ENCODE measurements around the gene OR52A1. TPM values are rescaled to one million over a fixed set of nuclear protein-coding genes. Genes with fewer than 3 reads are reported as not detected.
A peak's percentile ranks its signal among the peaks of the same experiment; 100 is the strongest.

The OR52A1 gene
- total and polyA plus RNA-seq, 2 of the 4 experiments (the other 2 are of a cell fraction): not detected

DNA sequence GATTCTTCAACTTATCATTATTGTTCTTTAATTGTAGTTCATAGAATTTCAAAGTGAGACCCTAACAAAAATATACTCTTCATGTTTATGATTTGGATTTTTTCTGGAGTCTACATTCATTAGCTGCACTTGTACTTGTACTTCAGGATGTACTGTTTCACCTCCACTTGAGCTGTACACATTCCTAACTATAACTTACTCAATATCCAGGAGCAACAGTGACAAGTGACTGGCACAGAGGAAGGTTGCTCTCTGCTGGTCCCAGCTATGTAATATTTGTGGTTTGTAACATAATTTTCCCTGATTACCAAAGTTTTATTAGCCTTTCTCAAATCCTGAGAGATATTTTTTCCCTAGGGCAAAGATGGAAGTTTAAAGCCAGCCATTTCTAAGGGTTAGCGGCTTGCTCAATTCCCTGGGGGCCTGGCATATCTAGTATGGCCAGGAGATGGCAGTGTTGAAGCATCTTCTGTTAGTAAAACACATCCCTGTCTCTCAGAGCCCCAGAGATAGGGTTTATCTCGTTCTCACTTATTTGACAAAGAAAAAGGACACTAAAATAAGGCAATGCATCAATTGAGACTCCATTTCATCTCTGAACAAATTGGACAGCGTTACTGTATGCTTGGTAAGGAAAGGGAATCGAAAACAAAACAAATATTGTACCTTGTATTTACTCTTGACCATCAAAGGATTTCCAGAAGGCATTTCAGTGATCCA lies 30.6 kb downstream of the OR52A1 start:
- DNase-seq (peak; percentile 76), ATAC-seq (ENCODE audit: low read depth) (peak; percentile 100)
- Histone ChIP-seq H2BK20ac (ENCODE audit: low read depth, low read length) (peak overlapping the region; percentile 82), H3K36me3 (ENCODE audit: control insufficient read depth, insufficient read depth, low read length) (no peaks in the 10 kb centered on the region), H3K9me1 (ENCODE audit: insufficient read depth, low read length) (no peaks in the 10 kb centered on the region), H3K27me3 (ENCODE audit: control insufficient read depth, insufficient read depth, low read length) (no peaks in the 10 kb centered on the region), H3K9ac (ENCODE audit: low read depth, low read length) (peak overlapping the region; percentile 13; the same call in 1 of the 2 replicates), H2AFZ (replicated peaks; ENCODE audit: low read length, poor library complexity) (no peak overlapping the region), H4K91ac (ENCODE audit: insufficient read depth, low read depth, low read length) (peak overlapping the region; percentile 2; the same call in 1 of the 2 replicates), H3K4ac (ENCODE audit: low read depth, low read length) (no peak overlapping the region; the same call in 1 of the 2 replicates), H3K4me1 (ENCODE audit: control insufficient read depth, insufficient read depth, low read length) (no peaks in the 10 kb centered on the region), H2AK5ac (ENCODE audit: low read depth, low read length) (no peak overlapping the region), H3K23ac (ENCODE audit: low read depth, low read length) (no peak overlapping the region), H2BK120ac (ENCODE audit: low read depth, low read length) (peak overlapping the region; percentile 62), H4K8ac (ENCODE audit: low read depth in 2 of 2, low read length in 2 of 2) (peak overlapping the region in 1 of 2 experiments; percentile 79; a peak in 1 of 4 replicates), H3K79me1 (ENCODE audit: low read depth in 1 of 2, low read length in 2 of 2) (no peaks in the 10 kb centered on the region), H3K14ac (replicated peaks; ENCODE audit: low read depth, low read length) (no peak overlapping the region), H3K4me2 (ENCODE audit: low read depth, low read length) (peak overlapping the region; percentile 33; the same call in 1 of the 2 replicates), H2AK9ac (replicated peaks; ENCODE audit: low read depth, low read length, poor library complexity) (no peak overlapping the region), H3K56ac (ENCODE audit: extremely low read depth, insufficient read depth, low read length) (no peak overlapping the region), H4K5ac (ENCODE audit: low read depth, low read length) (peak overlapping the region; percentile 59; the same call in 1 of the 2 replicates), H3K9me3 (ENCODE audit: control insufficient read depth, insufficient read depth, low read length) (no peaks in the 10 kb centered on the region), H3K27ac (ENCODE audit: insufficient read depth, low read length) (no peak overlapping the region), H4K20me1 (ENCODE audit: insufficient read depth, low read length) (no peaks in the 10 kb centered on the region), H3K4me3 (ENCODE audit: insufficient read depth, low read depth, low read length) (no peak overlapping the region), H2BK15ac (ENCODE audit: low read depth, low read length) (0 out of 3 replicates have a peak overlapping the region, but pooled peaks have one; percentile 30), H3K18ac (ENCODE audit: low read depth, low read length) (peak overlapping the region; percentile 85; the same call in 1 of the 2 replicates), H2BK5ac (ENCODE audit: low read depth, low read length, poor library complexity, severe bottlenecking) (peak overlapping the region; percentile 72)
- intact Hi-C loops (cut with micrococcal nuclease) (loop anchor here (1.0 to 2.0 kb wide), 6 partner anchors 80 to 684 kb away; partner anchors contain the start of gene OR52N2), in situ Hi-C loops (cut with MboI; ENCODE audit: low sequenced_read_pairs) (loop anchor here (5.0 to 10.0 kb wide), 2 partner anchors 81 to 258 kb away; partner anchors contain the start of genes OR51M1 and OR51V1), dilution Hi-C loops (cut with HindIII; ENCODE audit: low sequenced_read_pairs, unreplicated experiment) (no loop called here)
- CTCF ChIA-PET: no interaction called here
- no peak for TF ChIP-seq RCOR1 (IDR thresholded peaks at IDR 0.05; ENCODE audit: insufficient replicate concordance, low read length)
- peak; percentile 91 for TF ChIP-seq RAD21 (IDR thresholded peaks at IDR 0.05; ENCODE audit: low read length)
- TF ChIP-seq MXI1 (IDR thresholded peaks at IDR 0.05; ENCODE audit: borderline replicate concordance, low read depth, low read length): no peak
- TF ChIP-seq MAZ (IDR thresholded peaks at IDR 0.05; ENCODE audit: borderline replicate concordance, low read depth, low read length): no peak
- peak; percentile 83 for TF ChIP-seq CEBPB (IDR thresholded peaks at IDR 0.05; ENCODE audit: low read depth, low read length)
- TF ChIP-seq, protein P1, sequence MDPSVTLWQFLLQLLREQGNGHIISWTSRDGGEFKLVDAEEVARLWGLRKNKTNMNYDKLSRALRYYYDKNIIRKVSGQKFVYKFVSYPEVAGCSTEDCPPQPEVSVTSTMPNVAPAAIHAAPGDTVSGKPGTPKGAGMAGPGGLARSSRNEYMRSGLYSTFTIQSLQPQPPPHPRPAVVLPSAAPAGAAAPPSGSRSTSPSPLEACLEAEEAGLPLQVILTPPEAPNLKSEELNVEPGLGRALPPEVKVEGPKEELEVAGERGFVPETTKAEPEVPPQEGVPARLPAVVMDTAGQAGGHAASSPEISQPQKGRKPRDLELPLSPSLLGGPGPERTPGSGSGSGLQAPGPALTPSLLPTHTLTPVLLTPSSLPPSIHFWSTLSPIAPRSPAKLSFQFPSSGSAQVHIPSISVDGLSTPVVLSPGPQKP (IDR thresholded peaks at IDR 0.05; ENCODE audit: borderline replicate concordance, low read depth, low read length): no peak
- TF ChIP-seq, protein P2, sequence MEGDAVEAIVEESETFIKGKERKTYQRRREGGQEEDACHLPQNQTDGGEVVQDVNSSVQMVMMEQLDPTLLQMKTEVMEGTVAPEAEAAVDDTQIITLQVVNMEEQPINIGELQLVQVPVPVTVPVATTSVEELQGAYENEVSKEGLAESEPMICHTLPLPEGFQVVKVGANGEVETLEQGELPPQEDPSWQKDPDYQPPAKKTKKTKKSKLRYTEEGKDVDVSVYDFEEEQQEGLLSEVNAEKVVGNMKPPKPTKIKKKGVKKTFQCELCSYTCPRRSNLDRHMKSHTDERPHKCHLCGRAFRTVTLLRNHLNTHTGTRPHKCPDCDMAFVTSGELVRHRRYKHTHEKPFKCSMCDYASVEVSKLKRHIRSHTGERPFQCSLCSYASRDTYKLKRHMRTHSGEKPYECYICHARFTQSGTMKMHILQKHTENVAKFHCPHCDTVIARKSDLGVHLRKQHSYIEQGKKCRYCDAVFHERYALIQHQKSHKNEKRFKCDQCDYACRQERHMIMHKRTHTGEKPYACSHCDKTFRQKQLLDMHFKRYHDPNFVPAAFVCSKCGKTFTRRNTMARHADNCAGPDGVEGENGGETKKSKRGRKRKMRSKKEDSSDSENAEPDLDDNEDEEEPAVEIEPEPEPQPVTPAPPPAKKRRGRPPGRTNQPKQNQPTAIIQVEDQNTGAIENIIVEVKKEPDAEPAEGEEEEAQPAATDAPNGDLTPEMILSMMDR (conservative IDR thresholded peaks at IDR 0.05; ENCODE audit: low read depth, low read length): peak; percentile 94
- TF ChIP-seq SMC3 (IDR thresholded peaks at IDR 0.05; ENCODE audit: low read depth, low read length): peak; percentile 94
- no peak for TF ChIP-seq FOS (IDR thresholded peaks at IDR 0.05; ENCODE audit: low read depth, low read length)
- POLR2A ChIA-PET (ENCODE audit: unreplicated experiment): interaction anchor here (0.6 kb wide), 1 partner anchor 257 kb away, joined by 4 read pairs; no protein-coding TSS in a partner anchor
- BruUV-seq (replicated peaks): no TSS peak
- no CpG with 5 or more reads among the region's 4 CpGs for WGBS, 2 experiments (ENCODE audit: extremely low coverage in 2 of 2, insufficient read length in 1 of 2)
